Activated CD8-positive, alpha-beta T cell treated with anti-CD3 and anti-CD28 coated beads for 36 hours (primary cell): ENCODE results near the gene ATP13A1. TPM values are rescaled to one million over a fixed set of nuclear protein-coding genes. Genes with fewer than 3 reads are reported as not detected.

ENCODE experiments used
- ATAC-seq: fragments of 200-7000 bp; cut with Tn5 transposase; one replicate; pipeline ENCODE4 v1.10.0; 2021; ENCODE audit warnings: mild to moderate bottlenecking, moderate library complexity
- CTCF ChIA-PET: fragments of 350-600 bp; sonication (Branson Sonifier 250); formaldehyde crosslinking; loops from one replicate; lab custom pipeline; 2021; ENCODE audit warnings: antibody characterized with exemption; lab: Charles Lee
- POLR2A ChIA-PET: fragments of 350-600 bp; sonication (Branson Sonifier 250); formaldehyde crosslinking; loops from one replicate; lab custom pipeline; 2021; ENCODE audit warnings: antibody characterized with exemption; lab: Charles Lee
- DNase-seq: peaks from one replicate; pipeline ENCODE4 v3.0.0-alpha.2; 2020
- H3K27ac Mint-ChIP-seq: one replicate; pipeline ENCODE4 v1.8.0; 2021; ENCODE audit warnings: mild to moderate bottlenecking, mixed read lengths
- H3K27me3 Mint-ChIP-seq: one replicate; pipeline ENCODE4 v1.8.0; 2021; ENCODE audit warnings: mixed read lengths
- H3K36me3 Mint-ChIP-seq: one replicate; pipeline ENCODE4 v1.8.0; 2021; ENCODE audit warnings: low read depth, mixed read lengths
- H3K4me1 Mint-ChIP-seq: one replicate; pipeline ENCODE4 v1.8.0; 2021; ENCODE audit warnings: low read depth, mixed read lengths
- H3K4me3 Mint-ChIP-seq: one replicate; pipeline ENCODE4 v1.8.0; 2021; ENCODE audit warnings: mild to moderate bottlenecking, moderate library complexity, mixed read lengths
- H3K9me3 Mint-ChIP-seq: one replicate; pipeline ENCODE4 v1.8.0; 2021; ENCODE audit warnings: mixed read lengths
- intact Hi-C: fragments of 100-400 bp; cut with micrococcal nuclease; formaldehyde crosslinking; loops from one replicate; pipeline ENCODE4 v1.10.0; 2022
- total RNA-seq, 2 experiments: library from RNA; stranded (reverse); gene quantifications; one replicate each; pipeline ENCODE4 v1.2.3, GENCODE V29; 2021
- TF ChIP-seq, protein P1 (sequence below): fragments of 200-600 bp; IDR thresholded peaks from one replicate; pipeline ENCODE4 v1.8.0; 2022; ENCODE audit warnings: antibody characterized with exemption, mild to moderate bottlenecking

The ATP13A1 gene
- total RNA-seq, 2 experiments from 2014 or later = 52.4 to 53.1 TPM

DNA sequence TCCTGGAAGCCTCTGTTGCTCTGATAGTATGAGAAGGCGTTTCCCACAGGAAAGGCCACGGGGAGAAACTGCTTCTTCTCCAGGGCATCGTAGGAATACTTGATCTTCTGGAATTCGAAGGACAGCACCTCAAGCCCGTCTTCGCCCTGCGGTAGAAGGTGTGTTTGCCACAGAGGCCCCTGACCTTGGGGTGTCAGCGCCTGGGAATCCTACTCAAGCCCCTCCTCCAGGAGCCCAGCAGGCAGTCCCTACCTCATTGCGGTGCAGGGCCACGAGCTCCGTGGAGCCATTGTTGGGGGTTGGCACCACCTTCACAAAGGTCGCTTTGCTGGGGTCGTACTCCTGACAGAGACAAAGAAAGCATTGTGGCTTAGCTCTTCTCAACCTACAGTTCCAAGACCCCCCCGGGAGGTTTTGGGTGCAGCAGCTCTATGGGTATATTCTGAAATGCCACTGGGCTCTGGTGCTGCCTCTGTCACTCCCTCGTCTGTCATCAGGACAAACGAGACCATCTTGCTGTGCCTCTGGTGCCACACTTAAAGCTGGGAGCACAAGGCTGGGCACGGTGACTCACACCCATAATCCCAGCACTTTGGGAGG is 3.7 kb downstream of the ATP13A1 start:
- H3K9me3 Mint-ChIP-seq = no peaks in the 10 kb centered on the region
- H3K27ac Mint-ChIP-seq = peak overlapping the region; percentile 49
- peaks cover 50% of the 10 kb centered on the region for H3K36me3 Mint-ChIP-seq
- no peaks in the 10 kb centered on the region for H3K27me3 Mint-ChIP-seq
- no peak for ATAC-seq
- H3K4me3 Mint-ChIP-seq = no peak overlapping the region
- intact Hi-C loops = loop anchor here (10.0 kb wide), 1 partner anchor 155 kb away; no protein-coding TSS in a partner anchor
- ChIA-PET CTCF (interaction anchor here (3.5 kb wide), 1 partner anchor 128 kb away, joined by 14 read pairs; no protein-coding TSS in a partner anchor), POLR2A (interaction anchor here (1.0 kb wide), 1 partner anchor 31 kb away, joined by 3 read pairs; no protein-coding TSS in a partner anchor)
- H3K4me1 Mint-ChIP-seq = peaks cover 23% of the 10 kb centered on the region
- no peak for DNase-seq
- TF ChIP-seq, protein P1, sequence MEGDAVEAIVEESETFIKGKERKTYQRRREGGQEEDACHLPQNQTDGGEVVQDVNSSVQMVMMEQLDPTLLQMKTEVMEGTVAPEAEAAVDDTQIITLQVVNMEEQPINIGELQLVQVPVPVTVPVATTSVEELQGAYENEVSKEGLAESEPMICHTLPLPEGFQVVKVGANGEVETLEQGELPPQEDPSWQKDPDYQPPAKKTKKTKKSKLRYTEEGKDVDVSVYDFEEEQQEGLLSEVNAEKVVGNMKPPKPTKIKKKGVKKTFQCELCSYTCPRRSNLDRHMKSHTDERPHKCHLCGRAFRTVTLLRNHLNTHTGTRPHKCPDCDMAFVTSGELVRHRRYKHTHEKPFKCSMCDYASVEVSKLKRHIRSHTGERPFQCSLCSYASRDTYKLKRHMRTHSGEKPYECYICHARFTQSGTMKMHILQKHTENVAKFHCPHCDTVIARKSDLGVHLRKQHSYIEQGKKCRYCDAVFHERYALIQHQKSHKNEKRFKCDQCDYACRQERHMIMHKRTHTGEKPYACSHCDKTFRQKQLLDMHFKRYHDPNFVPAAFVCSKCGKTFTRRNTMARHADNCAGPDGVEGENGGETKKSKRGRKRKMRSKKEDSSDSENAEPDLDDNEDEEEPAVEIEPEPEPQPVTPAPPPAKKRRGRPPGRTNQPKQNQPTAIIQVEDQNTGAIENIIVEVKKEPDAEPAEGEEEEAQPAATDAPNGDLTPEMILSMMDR = no peak

DNA sequence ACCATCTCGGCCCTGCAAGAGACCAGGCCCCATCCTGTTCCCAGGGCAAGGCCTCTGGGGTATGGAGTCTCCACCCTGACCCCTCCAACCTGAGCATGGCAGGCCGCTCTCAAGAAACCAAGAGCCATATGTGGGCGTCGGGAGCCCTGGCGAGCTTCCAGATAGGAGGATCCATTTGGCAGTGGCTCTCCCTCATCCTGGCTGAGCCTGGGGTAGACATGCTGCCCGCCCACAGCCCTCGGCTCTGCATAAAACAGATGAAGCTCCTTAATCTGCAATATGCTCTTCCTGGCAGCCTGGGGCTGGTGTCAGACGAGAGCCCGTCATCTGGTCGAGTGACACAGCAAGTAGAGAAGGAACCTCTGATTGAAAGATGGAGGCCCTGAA is 6.1 kb downstream of the ATP13A1 start:
- Mint-ChIP-seq H3K27ac (no peak overlapping the region), H3K4me1 (peaks cover 18% of the 10 kb centered on the region), H3K36me3 (peaks cover 56% of the 10 kb centered on the region), H3K9me3 (no peaks in the 10 kb centered on the region), H3K4me3 (no peak overlapping the region), H3K27me3 (no peaks in the 10 kb centered on the region)
- intact Hi-C loops = no loop called here
- ATAC-seq (no peak), DNase-seq (no peak)
- TF ChIP-seq, protein P1 = no peak
- ChIA-PET POLR2A (no interaction called here), CTCF (interaction anchor here (1.1 to 1.9 kb wide), 2 partner anchors 105 to 125 kb away, joined by 3 to 6 read pairs; no protein-coding TSS in a partner anchor)

DNA sequence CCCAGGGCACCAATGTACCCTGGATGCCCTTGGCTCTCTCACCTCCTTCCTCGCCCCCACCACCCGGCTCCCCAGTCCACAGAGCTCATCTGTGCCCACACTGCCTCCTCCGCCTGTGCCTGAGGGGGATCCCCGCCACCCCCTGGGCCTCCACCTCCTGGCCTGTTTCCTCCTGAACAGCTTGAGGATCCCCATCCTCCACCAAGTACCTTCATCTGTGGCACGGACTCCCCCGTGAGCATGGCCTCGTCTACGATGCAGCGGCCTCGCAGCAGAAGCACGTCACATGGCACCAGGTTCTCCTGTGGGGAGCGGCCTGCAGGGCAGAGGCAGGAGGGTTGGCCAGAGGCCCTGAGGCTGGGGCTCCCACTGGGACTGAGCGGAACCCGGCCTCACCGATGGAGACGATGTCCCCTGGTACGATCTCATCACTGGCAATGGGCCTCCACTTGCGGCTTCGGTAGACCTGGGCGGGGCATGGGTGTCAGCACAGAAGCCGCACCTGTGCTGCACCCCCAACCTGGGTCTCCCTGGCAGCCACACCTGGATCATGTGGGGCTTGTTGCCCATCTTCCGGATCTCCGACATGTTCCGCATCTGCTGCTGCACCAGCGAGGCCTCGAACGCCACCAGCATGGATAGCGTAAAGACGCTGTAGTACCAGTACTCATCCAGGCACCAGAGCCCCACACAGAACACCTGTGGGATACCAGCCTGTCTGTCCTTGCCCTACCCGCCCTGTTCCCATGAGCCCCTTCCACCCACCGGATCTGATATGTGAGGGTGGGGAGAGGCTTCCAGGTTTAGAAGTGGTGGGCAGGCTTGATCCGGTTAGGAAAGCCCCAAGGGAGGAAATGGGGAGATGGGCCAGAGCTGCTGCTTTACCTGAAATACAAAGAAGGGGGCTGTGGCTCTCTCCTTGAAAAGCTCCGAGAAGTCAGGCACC is 6.8 kb downstream of the ATP13A1 start:
- no peaks in the 10 kb centered on the region for H3K9me3 Mint-ChIP-seq
- CTCF ChIA-PET = interaction anchor here (1.1 kb wide), 1 partner anchor 104 kb away, joined by 3 read pairs; no protein-coding TSS in a partner anchor
- no peaks in the 10 kb centered on the region for H3K27me3 Mint-ChIP-seq
- DNase-seq = no peak
- no peak overlapping the region for H3K4me3 Mint-ChIP-seq
- peaks cover 11% of the 10 kb centered on the region for H3K4me1 Mint-ChIP-seq
- ATAC-seq = no peak
- POLR2A ChIA-PET = no interaction called here
- H3K36me3 Mint-ChIP-seq = peaks cover 52% of the 10 kb centered on the region
- TF ChIP-seq, protein P1 = no peak
- intact Hi-C loops = no loop called here
- H3K27ac Mint-ChIP-seq = no peak overlapping the region

DNA sequence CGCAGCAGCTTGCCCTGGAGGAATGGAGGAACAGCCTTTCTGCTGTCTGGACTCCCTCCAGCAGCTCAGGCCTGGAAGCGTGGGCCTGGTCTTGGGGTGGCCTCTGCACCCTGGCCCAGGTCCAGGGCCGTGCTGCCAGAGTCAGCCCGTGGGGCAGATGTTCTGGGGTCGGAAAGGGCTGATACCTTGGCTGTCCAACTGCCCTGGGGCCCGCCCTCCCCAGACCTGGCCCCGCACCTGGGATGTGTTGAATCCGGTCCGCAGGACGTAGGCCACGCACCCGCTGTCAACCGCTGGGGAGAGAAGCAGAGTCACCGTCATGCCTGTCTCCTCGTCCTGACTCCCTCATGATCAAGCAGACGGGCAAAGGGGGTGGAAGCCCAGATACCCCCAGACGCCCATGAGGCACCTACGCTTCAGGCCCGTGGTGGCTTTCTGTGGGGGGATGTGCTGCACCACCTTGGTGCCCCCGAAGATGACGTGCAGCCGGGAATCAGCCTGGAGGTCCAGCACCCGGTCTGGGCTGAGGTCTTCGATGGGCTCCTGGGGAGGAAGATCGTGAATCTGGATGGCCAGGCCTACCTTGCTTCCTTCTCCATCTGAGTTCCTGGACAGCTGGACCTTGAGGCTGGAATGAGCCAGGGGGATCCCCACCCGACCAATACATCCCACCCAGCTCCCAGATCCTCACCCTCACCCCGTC is 7.7 kb downstream of the ATP13A1 start:
- Mint-ChIP-seq H3K27ac (no peak overlapping the region), H3K27me3 (no peaks in the 10 kb centered on the region), H3K36me3 (peaks cover 48% of the 10 kb centered on the region), H3K4me3 (no peak overlapping the region), H3K4me1 (peaks cover 3% of the 10 kb centered on the region), H3K9me3 (no peaks in the 10 kb centered on the region)
- intact Hi-C loops = no loop called here
- TF ChIP-seq, protein P1 = no peak
- ATAC-seq = no peak
- DNase-seq = no peak
- ChIA-PET CTCF (no interaction called here), POLR2A (no interaction called here)
